SK-N-SH (cell line): ENCODE data around the gene ZCCHC7.

Experiments used
- CHD2 ChIP-seq: fragments of 150-350 bp; IDR thresholded peaks from 2 replicates; pipeline ENCODE4 v1.6.1; 2018; ENCODE audit warnings: low read length; ENCODE audit not compliant: partially characterized antibody
- POLR2AphosphoS5 ChIP-seq: IDR thresholded peaks from 2 replicates; pipeline ENCODE4 v1.6.1; 2012; ENCODE audit warnings: low read depth, low read length
- TF ChIP-seq, protein P1 (sequence below): fragments of 200-600 bp; sonication (generic); IDR thresholded peaks from 2 replicates; pipeline ENCODE4 v1.6.1; 2017; ENCODE audit warnings: antibody characterized with exemption, mild to moderate bottlenecking, moderate library complexity

DNA sequence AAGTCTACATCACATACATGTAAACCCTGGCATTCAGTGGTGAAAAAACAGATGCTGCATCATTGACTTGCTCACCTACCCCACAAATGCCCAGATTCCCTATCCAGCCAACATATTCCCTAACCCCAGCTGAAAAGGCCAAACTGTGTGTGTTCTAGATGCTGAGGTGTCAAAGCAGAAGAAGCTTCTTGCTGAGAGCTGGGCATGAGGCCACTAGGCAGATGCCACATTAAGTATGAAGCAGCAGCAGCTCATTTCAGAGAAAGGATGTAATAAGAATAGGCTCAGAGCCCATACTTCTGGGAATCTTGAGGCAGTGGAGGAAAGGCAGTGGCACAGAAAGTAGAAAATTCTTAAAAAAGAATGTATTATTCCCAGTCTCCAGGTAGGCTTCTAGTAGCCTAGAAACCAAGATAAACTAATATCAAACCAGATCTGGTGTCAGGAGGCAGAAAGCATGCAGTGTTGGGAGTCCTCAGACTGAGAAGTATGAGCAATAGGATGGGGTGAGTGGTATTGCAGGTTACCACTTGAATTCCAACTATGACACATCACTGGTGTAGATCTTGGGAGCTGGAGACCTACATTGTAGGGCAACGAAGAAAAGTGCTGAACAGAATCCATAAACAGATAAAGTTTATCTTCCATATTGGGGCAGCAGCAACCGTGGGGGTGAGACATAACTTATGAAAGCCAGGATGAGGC, 230.3 kb downstream of the ZCCHC7 start:
- TF ChIP-seq, protein P1, sequence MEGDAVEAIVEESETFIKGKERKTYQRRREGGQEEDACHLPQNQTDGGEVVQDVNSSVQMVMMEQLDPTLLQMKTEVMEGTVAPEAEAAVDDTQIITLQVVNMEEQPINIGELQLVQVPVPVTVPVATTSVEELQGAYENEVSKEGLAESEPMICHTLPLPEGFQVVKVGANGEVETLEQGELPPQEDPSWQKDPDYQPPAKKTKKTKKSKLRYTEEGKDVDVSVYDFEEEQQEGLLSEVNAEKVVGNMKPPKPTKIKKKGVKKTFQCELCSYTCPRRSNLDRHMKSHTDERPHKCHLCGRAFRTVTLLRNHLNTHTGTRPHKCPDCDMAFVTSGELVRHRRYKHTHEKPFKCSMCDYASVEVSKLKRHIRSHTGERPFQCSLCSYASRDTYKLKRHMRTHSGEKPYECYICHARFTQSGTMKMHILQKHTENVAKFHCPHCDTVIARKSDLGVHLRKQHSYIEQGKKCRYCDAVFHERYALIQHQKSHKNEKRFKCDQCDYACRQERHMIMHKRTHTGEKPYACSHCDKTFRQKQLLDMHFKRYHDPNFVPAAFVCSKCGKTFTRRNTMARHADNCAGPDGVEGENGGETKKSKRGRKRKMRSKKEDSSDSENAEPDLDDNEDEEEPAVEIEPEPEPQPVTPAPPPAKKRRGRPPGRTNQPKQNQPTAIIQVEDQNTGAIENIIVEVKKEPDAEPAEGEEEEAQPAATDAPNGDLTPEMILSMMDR = no peak
- TF ChIP-seq POLR2AphosphoS5 = no peak
- TF ChIP-seq CHD2 = no peak
